Activated CD8-positive, alpha-beta memory T cell treated with anti-CD3 and anti-CD28 coated beads, Interleukin-2, amount 50 U/mL, for 4 hours (primary cell): ENCODE measurements around the gene LIPE.

Experiments
- DNase-seq: peaks from one replicate; pipeline ENCODE4 v3.0.0-alpha.2; 2020

Gene LIPE

DNA sequence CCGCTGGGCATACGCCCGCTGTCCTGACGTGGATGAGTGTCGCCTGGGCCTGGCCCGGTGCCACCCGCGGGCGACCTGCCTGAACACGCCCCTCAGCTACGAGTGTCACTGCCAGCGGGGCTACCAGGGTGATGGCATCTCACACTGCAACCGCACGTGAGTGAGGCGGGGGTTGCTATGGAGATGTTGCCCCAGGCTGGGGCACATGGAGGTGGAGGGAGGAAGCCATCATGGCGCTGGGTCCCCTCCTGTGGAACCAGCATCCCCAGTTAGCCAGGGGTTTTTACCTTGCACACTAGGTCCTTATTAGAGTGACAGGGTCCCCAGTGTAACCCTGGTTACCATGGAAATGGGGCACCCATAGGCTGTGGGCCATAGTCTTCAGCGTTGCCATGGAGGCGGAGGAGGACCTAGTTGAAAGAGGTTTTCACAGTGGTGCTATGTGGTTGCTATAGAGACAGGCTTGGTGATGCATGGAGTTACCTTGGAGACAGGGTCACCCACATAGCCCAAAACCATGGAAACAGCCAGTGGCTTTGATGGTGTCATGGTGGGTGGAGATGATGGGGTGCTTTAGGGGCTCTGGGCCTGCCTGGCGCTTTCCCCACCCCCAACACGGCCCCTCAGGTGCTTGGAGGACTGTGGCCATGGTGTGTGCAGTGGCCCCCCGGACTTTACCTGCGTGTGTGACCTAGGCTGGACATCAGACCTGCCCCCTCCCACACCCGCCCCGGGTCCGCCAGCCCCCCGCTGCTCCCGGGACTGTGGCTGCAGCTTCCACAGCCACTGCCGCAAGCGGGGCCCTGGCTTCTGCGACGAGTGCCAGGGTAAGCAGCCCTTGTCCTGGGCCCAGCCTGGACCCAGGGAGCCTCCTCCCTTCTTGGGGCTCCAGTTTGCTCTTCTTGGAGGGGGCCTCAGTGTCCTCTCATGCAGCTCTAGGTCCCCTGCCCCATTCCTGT lies 74.6 kb downstream of the LIPE start:
- no peak for DNase-seq
